Measurements from ENCODE around the gene CYSTM1.
"Not testable (repeated sequence)": the region's sequence is repeated elsewhere in the genome, so short reads cannot be mapped to it uniquely, and the experiment has no call there.

Gene CYSTM1

DNA sequence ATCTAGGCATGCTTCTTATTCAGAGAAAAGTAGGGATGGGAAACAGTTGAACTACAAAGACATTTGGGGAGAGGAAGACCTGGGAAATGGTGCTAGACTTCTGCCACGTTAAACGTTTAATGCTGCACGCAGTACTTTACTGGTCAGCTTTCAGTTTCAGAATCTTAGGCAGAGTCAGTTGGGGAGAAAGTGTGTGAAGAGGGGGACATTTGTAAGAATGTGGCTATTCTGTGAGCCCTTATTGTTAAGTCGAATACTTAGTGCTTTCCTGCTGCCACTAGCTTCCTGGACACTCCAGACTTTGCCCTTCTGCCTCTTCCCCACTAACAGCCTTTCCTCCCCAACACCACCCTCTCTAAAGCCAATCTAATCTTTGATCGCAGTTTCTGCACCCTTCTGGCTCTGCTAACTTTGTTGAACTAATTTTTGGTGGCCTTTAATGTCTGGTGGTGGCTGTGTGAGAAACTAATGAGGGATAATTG is 6.1 kb downstream of the CYSTM1 start:
- DNase-seq = no peak

DNA sequence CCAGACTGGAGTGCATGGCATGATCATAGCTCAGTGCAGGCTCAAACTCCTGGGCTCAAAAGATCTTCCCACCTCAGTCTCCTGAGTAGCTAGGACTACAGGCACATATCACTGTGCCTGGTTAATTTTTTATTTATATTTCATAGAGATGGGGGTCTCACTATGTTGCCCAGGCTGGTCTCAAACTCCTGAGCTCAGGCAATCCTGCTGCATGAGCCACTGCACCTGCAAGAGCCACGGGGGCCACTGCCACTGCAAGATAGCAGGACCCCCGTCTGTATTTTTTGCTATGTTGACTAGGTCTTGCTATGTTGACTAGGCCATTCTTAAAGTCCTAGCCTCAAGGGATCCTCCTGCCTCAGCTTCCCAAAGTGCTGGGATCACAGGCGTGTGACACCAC is 6.5 kb downstream of the CYSTM1 start:
- DNase-seq = no peak

DNA sequence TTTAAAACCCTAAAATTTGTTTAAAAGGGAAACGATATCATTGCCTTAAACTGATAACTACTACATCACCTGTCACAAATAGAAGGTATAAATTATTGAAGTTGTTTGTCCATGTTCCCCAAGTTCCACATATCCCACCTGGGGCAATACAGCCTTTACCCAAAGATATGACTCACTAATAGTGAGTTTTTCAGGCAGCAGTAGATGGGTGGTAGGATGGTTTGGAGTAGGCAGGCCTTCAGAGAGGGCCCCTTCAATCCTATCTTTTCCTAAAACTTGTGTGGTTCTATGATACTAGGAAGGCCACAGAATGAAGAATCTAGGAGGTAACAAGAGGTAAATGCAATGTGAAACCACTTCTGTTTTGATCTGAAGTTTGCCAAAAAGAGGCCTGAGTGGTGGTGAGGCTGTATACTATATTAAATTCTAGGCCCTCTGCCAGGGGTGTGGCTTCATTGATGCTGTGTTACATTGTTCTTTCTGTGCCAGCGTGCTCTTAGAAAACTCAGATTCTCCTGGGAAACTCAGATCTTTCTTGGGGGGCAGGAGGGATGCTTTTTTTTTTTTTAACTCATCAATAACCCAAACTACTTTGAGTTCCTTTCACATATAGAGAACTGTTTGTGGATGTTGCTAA is 7.2 kb downstream of the CYSTM1 start:
- DNase-seq = no peak

DNA sequence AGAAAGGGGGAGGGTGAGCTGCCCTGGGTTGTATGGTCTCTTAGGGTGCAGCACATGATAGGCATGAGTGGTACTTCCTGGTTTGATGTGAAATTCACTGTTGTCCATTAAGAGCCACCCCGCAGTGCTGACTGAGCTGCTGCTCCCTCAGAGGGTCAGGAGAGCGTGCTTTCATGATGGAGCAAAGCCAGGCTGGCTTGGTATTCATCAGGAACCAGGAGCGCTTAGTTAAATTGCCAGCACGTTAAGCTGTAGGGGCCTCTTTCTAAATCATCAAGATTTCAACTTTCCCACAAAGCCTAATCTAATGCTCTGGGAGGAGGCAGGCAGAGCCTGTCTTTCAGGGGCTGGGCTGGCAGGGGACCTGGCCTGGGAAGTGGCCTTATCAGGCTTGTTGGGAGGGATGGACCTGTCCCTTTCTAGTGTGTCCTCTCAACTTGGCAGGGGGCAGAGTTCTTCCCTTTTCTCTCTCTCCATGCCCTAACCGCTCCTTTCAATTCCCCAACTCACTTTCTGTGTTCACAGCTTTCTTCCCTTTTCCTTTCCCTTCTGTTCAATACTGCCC is 7.9 kb downstream of the CYSTM1 start:
- DNase-seq = no peak

DNA sequence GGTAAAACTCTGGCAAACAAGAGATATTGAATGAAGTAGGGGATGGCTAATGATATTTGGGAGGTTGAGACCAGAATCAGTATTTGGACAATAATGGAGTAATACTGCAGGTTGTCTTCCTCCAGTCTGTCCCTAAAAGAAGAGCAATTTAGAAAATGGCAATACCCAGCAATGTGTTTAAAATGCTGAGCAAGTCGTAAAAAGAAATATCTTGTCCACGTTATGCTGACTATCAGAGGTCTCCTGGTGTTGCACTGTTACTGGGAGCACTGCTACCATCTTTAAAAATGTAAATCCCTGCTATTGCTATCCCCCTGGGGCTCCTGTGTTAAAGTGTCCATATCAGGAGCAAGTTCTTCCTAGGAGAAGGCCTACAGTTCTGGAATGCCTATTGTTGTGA is 10.4 kb downstream of the CYSTM1 start:
- no peak for DNase-seq

DNA sequence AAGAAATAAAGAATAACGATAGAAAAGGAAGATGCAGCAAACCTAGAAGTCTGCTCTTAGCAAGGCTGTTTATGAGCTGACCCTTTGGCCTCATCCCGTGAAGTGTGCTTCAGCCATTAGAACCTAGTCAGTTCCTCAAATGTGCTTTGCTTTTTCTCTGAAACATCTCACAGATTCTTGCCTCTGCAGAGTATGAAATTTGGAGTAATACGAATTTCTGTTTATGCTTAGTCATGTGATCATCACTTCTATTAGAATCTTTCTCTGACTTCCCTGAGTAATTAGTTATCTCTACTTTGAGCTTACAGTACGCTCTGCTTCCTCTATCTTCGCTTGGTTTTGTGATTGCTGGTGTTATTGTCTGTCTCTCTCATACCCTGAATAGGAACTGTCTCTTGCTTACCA is 11.3 kb downstream of the CYSTM1 start:
- no peak for DNase-seq

DNA sequence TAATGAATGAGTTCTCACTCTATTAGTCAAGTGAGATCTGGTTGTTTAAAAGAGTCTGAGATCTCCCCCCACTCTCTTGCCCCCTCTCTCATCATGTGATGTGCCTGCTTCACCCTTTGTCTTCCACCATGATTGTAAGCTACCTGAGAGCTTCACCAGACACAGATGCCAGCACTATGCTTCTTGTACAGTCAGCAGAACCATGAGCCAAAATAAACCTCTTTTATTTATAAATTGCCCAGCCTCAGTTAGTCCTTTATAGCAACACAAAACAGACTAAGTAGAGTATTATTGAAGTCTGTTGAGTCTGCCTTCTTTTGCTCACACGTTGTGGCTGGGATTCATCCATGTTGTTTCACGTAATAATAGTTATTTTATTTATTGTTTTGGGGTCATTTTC is 14.3 kb downstream of the CYSTM1 start:
- no peak for DNase-seq

DNA sequence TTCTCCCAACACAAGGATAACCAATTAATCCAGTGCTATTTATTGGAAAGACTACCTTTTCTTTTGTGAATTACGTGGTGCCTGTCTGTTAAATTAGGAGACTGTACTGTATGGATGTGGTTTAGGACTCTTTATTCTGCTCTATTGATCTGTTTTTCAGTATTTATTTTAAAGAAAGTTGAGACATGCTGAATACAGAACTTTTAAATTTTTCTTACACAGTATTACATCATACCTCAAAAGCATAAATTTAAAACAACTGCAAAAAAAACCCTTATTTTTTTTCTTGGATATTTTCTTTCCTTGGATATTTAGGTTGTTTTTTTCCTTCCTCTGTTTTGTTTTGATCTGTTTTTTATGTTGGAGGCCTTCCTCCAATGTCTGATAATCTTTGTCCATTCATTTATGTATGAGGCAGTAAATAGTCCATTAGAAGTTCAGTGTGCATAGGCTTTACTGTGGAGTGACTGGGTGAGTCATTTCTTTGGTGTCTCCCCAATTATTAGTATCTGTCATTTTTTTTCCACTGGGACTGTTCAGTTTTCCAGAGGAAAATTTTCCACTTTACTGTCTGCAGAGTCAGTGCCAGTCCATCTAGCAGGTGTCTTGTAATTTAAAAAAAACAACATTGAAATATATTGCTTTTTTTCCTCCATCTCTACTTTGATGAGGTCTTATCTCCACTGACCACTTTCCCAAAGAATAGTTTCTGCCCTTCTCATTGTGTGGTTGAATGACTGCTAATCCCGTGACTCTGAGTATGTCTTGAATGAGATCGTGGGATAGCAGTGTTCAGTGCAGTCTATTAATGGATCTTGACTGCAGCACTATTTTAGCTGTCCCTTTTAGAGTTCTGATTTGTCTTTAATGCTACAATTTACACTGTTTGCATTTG is 15.2 kb downstream of the CYSTM1 start:
- DNase-seq = no peak

DNA sequence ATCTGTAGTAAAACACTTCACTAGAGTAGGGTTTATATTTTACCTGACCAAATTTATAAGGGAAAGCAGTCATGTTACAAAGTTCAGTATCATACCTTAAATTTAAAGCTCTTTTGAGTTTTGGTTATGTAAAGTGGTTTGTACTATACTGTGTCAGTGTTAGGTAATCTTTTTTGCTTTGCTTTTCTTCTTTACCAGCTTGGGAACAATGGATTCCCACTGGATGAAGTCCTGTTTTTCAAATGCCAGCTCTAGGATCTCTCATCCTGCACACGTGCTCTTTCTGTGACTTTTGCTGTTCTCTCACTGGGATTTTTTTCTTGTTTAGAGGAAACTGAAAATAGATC is 15.9 kb downstream of the CYSTM1 start:
- no peak for DNase-seq

DNA sequence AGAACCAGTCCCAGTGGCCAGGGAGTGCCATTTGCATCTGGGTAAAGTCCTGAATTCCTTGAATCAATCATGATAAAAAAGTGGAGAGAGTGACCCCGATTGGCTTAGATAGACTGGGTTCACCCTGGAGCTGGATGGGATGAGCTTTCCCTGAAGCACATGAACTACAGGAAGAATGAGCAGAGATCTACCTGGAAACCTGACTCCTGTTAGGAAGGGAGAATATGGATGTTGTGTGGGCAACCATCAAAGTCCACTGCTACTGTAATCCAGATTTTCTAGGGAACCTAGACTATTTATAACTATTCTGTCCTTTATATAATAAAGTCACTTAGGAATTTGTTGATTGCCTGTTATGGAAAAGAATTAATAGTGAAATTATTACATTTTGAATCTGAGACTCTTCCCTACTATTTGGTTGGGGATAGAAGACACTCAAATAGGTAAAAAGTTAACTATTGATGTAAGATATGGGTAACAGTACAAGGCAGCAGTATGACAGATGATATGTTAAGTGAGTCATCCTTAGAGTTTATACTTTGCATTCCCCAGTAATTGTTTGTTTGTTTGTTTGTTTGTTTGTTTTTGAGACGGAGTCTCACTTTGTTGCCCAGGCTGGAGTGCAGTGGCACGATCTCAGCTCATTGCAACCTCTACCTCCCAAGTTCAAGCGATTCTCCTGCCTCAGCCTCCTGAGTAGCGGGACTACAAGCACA is 17.9 kb downstream of the CYSTM1 start:
- no peak for DNase-seq

DNA sequence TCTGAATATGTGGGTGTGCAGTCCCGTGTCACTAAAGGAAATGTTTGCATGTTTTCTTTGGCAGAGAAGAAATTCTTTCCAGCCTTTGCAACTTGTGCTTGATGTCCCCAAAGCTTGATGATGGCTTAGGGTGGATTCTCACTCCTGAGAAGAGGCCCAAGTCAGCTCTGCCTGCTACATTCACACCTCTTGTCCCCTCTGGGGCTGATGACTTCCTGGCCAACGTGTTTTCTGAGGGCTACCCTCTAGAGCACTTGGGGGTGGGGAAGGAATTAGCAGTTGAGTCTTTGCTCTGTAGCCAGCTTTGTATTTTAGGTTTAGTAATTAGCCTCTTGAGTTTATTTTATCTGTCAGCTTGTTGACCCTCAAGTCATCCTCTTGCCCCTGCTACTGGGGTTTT is 19.7 kb downstream of the CYSTM1 start:
- DNase-seq = no peak

DNA sequence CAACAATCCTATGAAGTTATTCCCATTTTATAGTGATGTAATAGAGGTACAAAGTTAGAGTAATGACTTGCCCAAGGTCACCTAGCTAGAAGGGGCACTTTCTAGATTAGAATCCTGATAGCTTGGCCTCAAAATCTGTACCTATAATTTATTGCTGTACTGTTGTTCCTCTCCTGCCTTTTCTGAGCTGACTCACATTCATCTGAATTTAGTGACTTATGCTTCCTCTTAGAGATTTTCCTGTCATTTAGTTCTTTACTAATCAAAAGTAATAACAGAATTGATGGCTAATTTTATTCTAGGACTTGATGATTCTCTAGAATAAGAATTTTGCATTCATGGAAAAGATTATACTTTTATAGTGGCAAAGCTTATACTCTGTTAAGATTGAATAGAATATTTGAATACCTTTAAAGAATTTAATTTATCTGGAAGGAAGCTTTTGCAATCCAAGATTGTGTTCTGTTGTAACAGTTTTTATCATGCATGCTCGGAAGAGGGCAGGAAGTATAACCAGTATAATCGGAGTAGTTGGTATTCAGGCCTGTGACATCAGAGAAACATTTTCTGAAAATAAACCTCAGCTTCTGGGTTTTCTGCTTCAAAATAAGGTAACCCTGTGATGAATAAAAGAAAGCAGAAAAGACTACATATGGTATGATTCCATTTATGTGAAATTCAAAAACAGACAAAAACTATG is 21.3 kb downstream of the CYSTM1 start:
- DNase-seq = no peak

DNA sequence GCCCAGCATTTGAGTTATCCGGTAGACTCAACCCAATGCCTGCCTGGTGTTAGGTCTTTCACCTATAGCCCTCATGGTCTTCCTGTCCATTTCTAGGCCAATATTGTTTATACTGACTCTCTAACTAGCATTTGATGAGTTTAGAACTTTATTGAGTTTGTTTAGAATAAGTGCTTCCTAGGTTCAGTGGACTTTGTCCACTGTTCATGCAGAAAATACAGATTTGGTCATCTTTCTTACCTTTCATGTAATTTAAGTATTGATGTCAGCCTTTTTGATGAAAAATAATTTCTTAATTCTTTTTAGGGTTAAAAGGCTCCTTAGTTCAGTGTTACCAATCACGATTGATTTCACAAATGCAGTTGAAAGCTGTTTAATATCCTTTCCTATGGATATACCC is 22.0 kb downstream of the CYSTM1 start:
- DNase-seq = no peak

DNA sequence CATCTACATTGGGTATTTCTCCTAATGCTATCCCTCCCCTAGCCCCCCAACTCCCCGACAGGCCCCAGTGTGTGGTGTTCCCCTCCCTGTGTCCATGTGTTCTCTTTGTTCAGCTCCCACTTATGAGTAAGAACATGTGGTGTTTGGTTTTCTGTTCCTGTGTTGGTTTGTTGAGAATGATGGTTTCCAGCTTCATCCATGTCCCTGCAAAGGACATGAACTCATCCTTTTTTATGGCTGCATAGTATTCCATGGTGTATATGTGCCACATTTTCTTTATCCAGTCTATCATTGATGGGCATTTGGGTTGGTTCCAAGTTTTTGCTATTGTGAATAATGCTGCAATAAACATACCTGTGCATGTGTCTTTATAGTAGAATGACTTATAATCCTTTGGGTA is 23.9 kb downstream of the CYSTM1 start:
- not testable (repeated sequence) for DNase-seq

DNA sequence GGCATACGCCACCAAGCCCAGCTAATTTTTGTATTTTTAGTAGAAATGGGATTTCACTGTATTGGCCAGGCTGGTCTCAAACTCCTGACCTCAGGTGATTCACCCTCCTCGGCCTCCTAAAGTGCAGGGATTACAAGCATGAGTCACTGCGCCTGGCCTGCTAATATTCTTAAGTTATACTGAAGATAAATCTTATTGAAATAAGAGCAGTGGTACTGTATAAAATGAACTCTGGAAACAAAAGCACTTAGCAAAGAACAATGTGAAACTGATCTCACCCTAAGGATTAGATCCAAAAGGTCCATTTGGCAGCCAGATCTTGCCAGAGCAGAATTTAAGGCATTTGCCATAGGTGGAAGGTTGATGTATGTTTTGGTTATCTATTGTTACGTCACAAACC is 27.1 kb downstream of the CYSTM1 start:
- DNase-seq = no peak

DNA sequence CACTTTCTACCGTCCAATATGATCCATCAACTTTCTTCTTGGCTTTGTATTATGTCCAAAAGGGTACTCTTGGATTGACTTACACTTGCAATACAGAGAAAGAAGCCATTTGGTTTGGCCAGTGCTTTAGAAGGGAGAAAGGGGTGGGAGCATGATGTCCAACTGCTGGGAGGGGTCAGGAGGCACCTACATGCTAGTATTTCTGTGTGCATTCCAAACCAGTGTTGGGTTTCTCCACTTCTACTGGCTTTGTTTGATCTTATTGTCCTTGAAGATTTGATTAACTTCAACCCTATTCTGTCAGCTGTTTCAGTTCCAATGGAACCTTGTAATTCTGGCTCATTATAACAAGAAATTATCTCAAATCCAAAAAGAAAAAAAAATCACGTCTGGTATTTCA is 27.6 kb downstream of the CYSTM1 start:
- no peak for DNase-seq

DNA sequence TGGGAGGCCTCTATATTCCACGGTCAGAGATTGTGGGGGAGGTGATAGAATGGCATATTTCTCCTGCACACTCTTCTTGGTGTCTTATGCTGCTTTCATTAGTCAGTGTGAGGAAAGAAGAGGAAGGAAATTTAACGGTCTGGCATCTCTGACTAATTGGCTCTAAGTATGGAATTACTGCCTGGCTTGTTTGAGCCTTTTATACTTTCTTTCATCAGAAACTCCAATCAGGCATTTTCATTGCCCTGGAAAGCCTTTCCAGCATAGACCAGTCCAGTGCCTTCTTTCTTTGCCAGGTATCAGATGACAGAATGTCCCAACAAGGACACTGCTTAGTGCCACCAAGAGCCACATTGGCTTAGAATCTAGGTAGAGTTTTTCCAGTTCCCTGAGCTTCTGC is 30.2 kb downstream of the CYSTM1 start:
- DNase-seq = no peak

DNA sequence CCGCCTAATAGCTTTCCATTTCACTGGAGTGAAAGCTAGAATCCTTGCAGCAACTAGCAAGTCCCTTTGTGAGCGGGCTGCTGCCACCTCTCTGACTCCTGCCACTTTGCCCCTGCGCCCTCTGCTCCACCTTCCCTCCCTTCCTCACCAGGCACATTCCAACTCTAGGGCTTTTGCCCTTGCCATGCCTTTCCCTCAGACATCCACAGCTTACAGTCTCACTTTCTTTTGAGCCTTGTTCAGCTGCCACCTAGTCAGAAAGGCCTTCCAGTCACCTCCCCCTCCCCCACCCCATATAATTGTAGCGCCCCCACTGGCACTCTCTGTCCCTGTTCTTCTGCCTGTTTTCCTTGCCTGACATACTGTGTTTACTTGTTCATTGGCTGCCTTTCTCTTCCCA is 31.0 kb downstream of the CYSTM1 start:
- DNase-seq = no peak

DNA sequence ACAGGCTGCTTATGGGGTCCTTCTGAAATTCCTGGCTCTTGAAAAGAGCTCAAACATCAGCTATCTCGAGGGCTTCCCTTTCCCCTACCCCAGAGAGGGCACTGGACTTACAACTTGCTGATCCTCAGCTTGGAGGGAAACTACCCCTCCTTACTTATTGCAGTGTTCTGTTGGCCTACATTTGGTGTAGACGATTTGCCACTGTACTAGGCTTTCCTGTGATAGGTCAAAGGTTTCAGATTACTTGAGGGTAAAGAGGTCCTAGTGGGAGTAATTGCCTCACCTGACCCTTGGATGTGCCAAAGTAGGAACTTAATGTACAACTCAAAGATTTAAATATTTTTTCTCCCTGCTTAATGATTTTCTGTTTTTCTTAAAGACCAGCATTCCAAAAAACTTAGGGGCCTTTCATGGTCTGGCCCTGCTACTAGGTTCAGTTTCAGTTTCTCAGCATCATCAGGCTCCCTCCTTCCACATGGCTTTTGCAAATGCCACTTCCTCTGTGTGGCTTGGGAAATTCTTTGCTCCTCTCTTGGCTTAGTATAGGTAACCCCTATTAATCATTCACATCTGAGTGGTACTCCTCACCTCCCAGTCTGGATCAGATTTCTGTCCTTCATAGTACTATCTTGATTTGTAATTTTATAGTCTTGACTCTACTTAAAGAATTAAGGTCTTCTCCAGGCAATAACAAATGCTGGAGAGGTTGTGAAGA is 32.4 kb downstream of the CYSTM1 start:
- DNase-seq = no peak

DNA sequence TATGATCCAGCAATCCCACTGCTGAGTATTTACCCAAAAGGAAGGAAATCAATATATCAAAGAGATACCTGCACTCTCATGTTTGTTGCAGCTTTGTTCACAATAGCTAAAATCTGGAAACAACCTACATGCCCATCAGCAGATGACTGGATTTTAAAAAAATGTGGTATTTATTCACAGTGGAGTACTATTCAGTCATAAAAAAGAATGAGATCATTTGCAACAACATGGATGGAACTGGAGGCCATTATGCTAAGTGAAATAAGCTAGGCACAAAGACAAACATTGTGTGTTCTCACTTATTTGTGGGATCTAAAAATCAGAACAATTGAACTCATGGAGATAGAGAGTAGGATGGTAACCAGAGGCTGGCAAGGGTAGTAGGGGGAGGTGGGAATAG is 33.1 kb downstream of the CYSTM1 start:
- DNase-seq = no peak

DNA sequence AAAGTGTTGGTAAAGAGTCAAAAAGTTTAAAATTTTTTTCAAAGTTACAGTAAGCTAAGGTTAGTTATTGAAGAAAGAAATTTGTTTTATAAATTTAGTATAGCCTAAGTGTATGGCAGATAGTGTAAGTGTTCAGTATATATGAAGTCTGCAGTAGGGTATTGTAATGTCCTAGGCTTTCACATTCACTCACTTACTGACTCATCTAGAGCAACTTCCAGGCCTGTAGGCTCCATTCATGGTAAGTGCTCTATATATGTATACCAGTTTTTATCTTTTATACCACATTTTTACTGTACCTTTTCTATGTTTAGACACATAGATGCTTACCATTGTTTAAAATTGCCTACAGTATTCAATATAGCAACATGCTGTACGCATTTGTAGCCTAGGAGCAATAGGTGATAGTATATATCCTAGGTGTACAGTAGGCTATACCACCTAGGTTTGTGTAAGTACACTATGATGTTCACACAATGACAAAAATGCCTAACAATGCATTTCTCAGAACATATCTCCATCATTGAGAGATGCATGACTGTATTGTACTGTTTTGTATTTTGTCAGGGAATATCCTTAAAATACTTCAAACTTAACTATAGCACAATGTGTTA is 38.5 kb downstream of the CYSTM1 start:
- DNase-seq = no peak

DNA sequence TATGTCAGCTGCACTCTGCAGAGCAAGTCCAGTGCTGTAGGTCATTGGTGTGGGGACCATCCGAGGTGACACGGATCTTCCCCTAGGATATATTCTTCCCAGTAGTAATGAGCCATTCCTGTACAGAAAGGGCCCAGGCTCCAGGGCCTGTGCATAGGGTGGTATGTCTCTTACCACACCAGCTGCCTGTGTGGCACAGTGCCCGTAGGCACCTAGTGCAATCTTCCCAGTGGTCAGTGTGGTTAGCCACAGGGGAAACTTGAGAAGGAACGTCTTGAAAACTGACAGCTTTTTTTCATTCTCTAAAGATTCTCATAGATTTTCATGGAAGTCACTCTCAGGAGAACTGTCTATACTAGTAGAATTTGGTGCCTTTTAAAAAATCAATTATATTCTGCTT is 39.8 kb downstream of the CYSTM1 start:
- no peak for DNase-seq
